ENCODE measurements around the gene TOB1.

The TOB1 gene

GRCh38 chr17:50866261-50866949, at the start of gene TOB1:
Gene TOB1 (minus strand): TSS chr17:50866354. CDS start chr17:50864017, 2,337 bp downstream.
- peak; percentile 91 for DNase-seq

GRCh38 chr17:50914505-50915063, 48.4 kb upstream of the TOB1 start:
- DNase-seq: no peak

- DNase-seq: no peak
Observed at GRCh38 chr17:50913120-50913519, 47.0 kb upstream of the TOB1 start.

- DNase-seq: no peak
Observed at GRCh38 chr17:50911890-50912289, 45.7 kb upstream of the TOB1 start.

- DNase-seq: no peak
Observed at GRCh38 chr17:50911450-50911849, 45.3 kb upstream of the TOB1 start.

- DNase-seq: no peak
Observed at GRCh38 chr17:50909765-50910605, 43.8 kb upstream of the TOB1 start.

GRCh38 chr17:50908860-50909764, 43.0 kb upstream of the TOB1 start:
- no peak for DNase-seq

- no peak for DNase-seq
Observed at GRCh38 chr17:50908140-50908859, 42.1 kb upstream of the TOB1 start.

- DNase-seq: no peak
Observed at GRCh38 chr17:50906443-50906842, 40.3 kb upstream of the TOB1 start.

- no peak for DNase-seq
Observed at GRCh38 chr17:50905460-50905803, 39.3 kb upstream of the TOB1 start.

GRCh38 chr17:50904518-50905459, 38.6 kb upstream of the TOB1 start:
- DNase-seq: no peak

GRCh38 chr17:50903604-50904517, 37.7 kb upstream of the TOB1 start:
- DNase-seq: no peak

GRCh38 chr17:50902372-50903353, 36.5 kb upstream of the TOB1 start:
- DNase-seq: no peak

GRCh38 chr17:50900383-50900892, 34.3 kb upstream of the TOB1 start:
- no peak for DNase-seq

GRCh38 chr17:50899559-50900319, 33.6 kb upstream of the TOB1 start:
- DNase-seq: no peak

GRCh38 chr17:50899005-50899460, 32.9 kb upstream of the TOB1 start:
- DNase-seq: no peak

- DNase-seq: no peak
Observed at GRCh38 chr17:50898369-50899004, 32.3 kb upstream of the TOB1 start.
